Measurements from ENCODE around the gene CNTNAP2.

Gene CNTNAP2

GRCh38 chr7:147569116-147569913, 1452.7 kb downstream of the CNTNAP2 start:
- Histone ChIP-seq H3K4me3 (ENCODE audit: low read depth, low read length) (no peak overlapping the region), H3K36me3 (no peaks in the 10 kb centered on the region), H3K4me1 (no peaks in the 10 kb centered on the region), H3K27me3 (no peaks in the 10 kb centered on the region), H3K9me3 (no peaks in the 10 kb centered on the region)
- TF ChIP-seq CTCF (IDR thresholded peaks at IDR 0.05; ENCODE audit: low read depth, low read length), result no peak
- DNase-seq, result no peak

GRCh38 chr7:147570390-147570789, 1453.8 kb downstream of the CNTNAP2 start:
- no peak for DNase-seq
- Histone ChIP-seq H3K9me3 (no peaks in the 10 kb centered on the region), H3K27me3 (no peaks in the 10 kb centered on the region), H3K4me3 (ENCODE audit: low read depth, low read length) (no peak overlapping the region), H3K36me3 (no peaks in the 10 kb centered on the region), H3K4me1 (no peaks in the 10 kb centered on the region)
- TF ChIP-seq CTCF (IDR thresholded peaks at IDR 0.05; ENCODE audit: low read depth, low read length), result no peak

- Histone ChIP-seq H3K27me3 (no peaks in the 10 kb centered on the region), H3K36me3 (no peaks in the 10 kb centered on the region), H3K4me1 (no peaks in the 10 kb centered on the region), H3K4me3 (ENCODE audit: low read depth, low read length) (no peak overlapping the region), H3K9me3 (no peaks in the 10 kb centered on the region)
- TF ChIP-seq CTCF (IDR thresholded peaks at IDR 0.05; ENCODE audit: low read depth, low read length), result no peak
- DNase-seq, result no peak
Observed at GRCh38 chr7:147571436-147572185, 1455.0 kb downstream of the CNTNAP2 start.

- Histone ChIP-seq H3K36me3 (no peaks in the 10 kb centered on the region), H3K4me1 (no peaks in the 10 kb centered on the region), H3K4me3 (ENCODE audit: low read depth, low read length) (no peak overlapping the region), H3K27me3 (no peaks in the 10 kb centered on the region), H3K9me3 (no peaks in the 10 kb centered on the region)
- no peak for TF ChIP-seq CTCF (IDR thresholded peaks at IDR 0.05; ENCODE audit: low read depth, low read length)
- DNase-seq, result no peak
Observed at GRCh38 chr7:147578196-147578595, 1461.6 kb downstream of the CNTNAP2 start.

GRCh38 chr7:147579148-147579547, 1462.5 kb downstream of the CNTNAP2 start:
- Histone ChIP-seq H3K4me1 (peaks cover 6% of the 10 kb centered on the region), H3K4me3 (ENCODE audit: low read depth, low read length) (no peak overlapping the region), H3K9me3 (no peaks in the 10 kb centered on the region), H3K27me3 (no peaks in the 10 kb centered on the region), H3K36me3 (no peaks in the 10 kb centered on the region)
- DNase-seq, result no peak
- no peak for TF ChIP-seq CTCF (IDR thresholded peaks at IDR 0.05; ENCODE audit: low read depth, low read length)

- no peak for TF ChIP-seq CTCF (IDR thresholded peaks at IDR 0.05; ENCODE audit: low read depth, low read length)
- H3K27me3 ChIP-seq, result no peaks in the 10 kb centered on the region
- peaks cover 15% of the 10 kb centered on the region for H3K4me1 ChIP-seq
- peak; percentile 49 for DNase-seq
- H3K9me3 ChIP-seq, result no peaks in the 10 kb centered on the region
- H3K4me3 ChIP-seq (ENCODE audit: low read depth, low read length), result no peak overlapping the region
- H3K36me3 ChIP-seq, result no peaks in the 10 kb centered on the region
Observed at GRCh38 chr7:147584771-147585193, 1468.2 kb downstream of the CNTNAP2 start.
